GM19397 (cell line): ENCODE results near the gene KIAA0319L.

Source experiments
- ATAC-seq: cut with Tn5 transposase; IDR thresholded peaks from one replicate; pipeline ENCODE4 v1.9.1; 2021; ENCODE audit warnings: mild to moderate bottlenecking, moderate library complexity; ENCODE audit not compliant: unreplicated experiment

The KIAA0319L gene

DNA sequence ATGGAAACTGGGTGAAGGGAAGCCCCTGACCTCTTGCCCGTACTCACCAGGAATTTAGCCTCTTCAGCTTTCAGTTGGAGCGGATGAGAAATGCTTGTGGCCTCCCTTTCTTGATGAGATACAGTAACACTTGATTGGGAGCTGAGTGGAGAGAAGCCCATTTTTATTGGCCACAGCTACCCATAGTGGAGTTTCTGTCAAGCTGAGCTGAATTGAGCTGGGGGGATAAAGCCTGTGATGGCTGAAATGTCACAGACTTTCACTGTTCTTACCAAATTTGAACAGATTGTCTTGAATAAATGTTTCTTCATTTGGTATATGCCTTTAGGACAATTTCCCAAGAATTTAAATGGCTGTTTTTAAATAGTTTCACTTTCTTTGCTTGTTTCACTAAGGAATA lies 162.8 kb downstream of the KIAA0319L start:
- no peak for ATAC-seq

- no peak for ATAC-seq
Observed at GRCh38 chr1:35390600-35391494, 166.4 kb downstream of the KIAA0319L start.

DNA sequence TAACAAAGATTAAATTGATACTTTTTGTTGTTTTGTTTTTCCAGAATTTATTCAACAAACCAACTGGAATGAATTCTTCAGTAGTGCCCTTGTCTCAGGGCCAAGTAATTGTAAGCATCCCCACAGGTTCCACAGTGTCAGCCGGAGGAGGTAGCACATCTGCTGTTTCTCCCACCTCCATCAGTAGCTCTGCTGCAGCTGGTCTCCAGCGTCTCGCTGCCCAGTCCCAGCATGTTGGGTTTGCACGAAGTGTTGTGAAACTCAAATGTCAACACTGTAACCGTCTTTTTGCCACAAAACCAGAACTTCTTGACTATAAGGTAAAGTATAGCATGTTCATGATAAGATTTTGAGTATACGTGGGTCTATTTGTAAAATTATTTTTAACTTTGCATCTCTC lies 170.2 kb downstream of the KIAA0319L start:
- ATAC-seq, result no peak

DNA sequence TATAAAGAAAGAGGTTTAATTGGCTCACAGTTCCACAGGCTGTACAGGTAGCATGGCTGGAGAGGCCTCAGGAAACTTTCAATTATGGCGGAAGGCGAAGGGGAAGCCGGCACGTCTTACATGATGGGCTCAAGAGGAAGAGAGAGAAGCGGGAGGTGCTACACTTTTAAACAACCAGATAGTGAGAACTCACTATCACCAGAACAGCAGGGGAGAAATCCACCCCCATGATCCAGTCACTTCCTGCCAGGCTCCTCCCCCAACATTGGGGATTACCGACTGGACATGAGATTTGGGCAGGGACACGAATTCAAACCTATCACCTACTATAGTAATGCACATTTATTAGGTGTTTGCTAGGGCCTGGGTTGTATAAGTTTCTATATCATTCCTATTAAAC lies 170.9 kb downstream of the KIAA0319L start:
- ATAC-seq, result no peak
